Mesenchymal stem cell (in vitro differentiated cells and primary cell): ENCODE results near the gene CCDC88B.

Source experiments
- DNase-seq: peaks from one replicate; pipeline ENCODE4 v3.0.0-alpha.2; 2013
- H2AFZ ChIP-seq: one replicate; pipeline ENCODE4 v1.6.1; 2013; ENCODE audit warnings: low read depth, mild to moderate bottlenecking, control low read depth, inconsistent platforms, low read length, moderate library complexity
- H2AK5ac ChIP-seq: 2 replicates; pipeline ENCODE4 v1.6.1; 2013; ENCODE audit warnings: low read length, moderate library complexity, mild to moderate bottlenecking, inconsistent platforms; ENCODE audit not compliant: severe bottlenecking
- H2BK120ac ChIP-seq: one replicate; pipeline ENCODE4 v1.6.1; 2013; ENCODE audit warnings: low read depth, mild to moderate bottlenecking, inconsistent platforms, low read length, moderate library complexity
- H2BK12ac ChIP-seq, 2 experiments: one replicate each; pipeline ENCODE4 v1.6.1; 2013; ENCODE audit warnings: inconsistent platforms in 2 of 2, low read length in 2 of 2, mild to moderate bottlenecking in 2 of 2, moderate library complexity in 2 of 2, control low read depth in 1 of 2
- H2BK15ac ChIP-seq: one replicate; pipeline ENCODE4 v1.6.1; 2013; ENCODE audit warnings: mild to moderate bottlenecking, low read depth, inconsistent platforms; ENCODE audit not compliant: poor library complexity, severe bottlenecking
- H2BK5ac ChIP-seq: 2 replicates; pipeline ENCODE4 v1.6.1; 2013; ENCODE audit warnings: low read depth, mild to moderate bottlenecking, low read length, control low read depth, inconsistent platforms; ENCODE audit not compliant: poor library complexity, severe bottlenecking
- H3K14ac ChIP-seq, 2 experiments: one replicate each; pipeline ENCODE4 v1.6.1; 2013; ENCODE audit warnings: inconsistent platforms in 2 of 2, low read length in 2 of 2, control low read depth in 1 of 2, mild to moderate bottlenecking in 1 of 2, moderate library complexity in 1 of 2
- H3K18ac ChIP-seq, 2 experiments: one replicate each; pipeline ENCODE4 v1.6.1; 2013; ENCODE audit warnings: inconsistent platforms in 2 of 2, low read length in 2 of 2, control low read depth in 1 of 2, low read depth in 1 of 2, mild to moderate bottlenecking in 1 of 2
- H3K23ac ChIP-seq, 2 experiments: one replicate each; pipeline ENCODE4 v1.6.1; 2013; ENCODE audit warnings: inconsistent platforms in 2 of 2, low read length in 2 of 2, mild to moderate bottlenecking in 2 of 2, moderate library complexity in 2 of 2, control low read depth in 1 of 2
- H3K27ac ChIP-seq: 2 replicates; pipeline ENCODE4 v1.5.1; 2013; ENCODE audit warnings: mild to moderate bottlenecking, moderate library complexity, low read length, control low read depth, inconsistent platforms; ENCODE audit not compliant: poor library complexity, severe bottlenecking
- H3K27me3 ChIP-seq, 2 experiments: 2 replicates each; pipeline versions ENCODE4 v1.6.1 to v1.7.0; 2013; ENCODE audit warnings: low read length in 2 of 2, mild to moderate bottlenecking in 2 of 2, moderate library complexity in 2 of 2, control low read depth in 1 of 2, inconsistent platforms in 1 of 2; ENCODE audit not compliant: control insufficient read depth in 1 of 2, insufficient read depth in 1 of 2
- H3K36me3 ChIP-seq, 2 experiments: 2 replicates each; pipeline versions ENCODE4 v1.6.1 to v1.7.0; 2013; ENCODE audit warnings: low read length in 2 of 2, control low read depth in 1 of 2, inconsistent platforms in 1 of 2, low read depth in 1 of 2, mild to moderate bottlenecking in 1 of 2; ENCODE audit not compliant: insufficient read depth in 2 of 2, control insufficient read depth in 1 of 2
- H3K4ac ChIP-seq, 2 experiments: one replicate each; pipeline ENCODE4 v1.6.1; 2013; ENCODE audit warnings: inconsistent platforms in 2 of 2, low read length in 2 of 2, mild to moderate bottlenecking in 2 of 2, moderate library complexity in 2 of 2, control low read depth in 1 of 2, low read depth in 1 of 2
- H3K4me1 ChIP-seq: 2 replicates; pipeline ENCODE4 v1.6.1; 2013; ENCODE audit warnings: low read depth, low read length, control low read depth; ENCODE audit not compliant: control insufficient read depth, insufficient read depth
- H3K4me2 ChIP-seq: 2 replicates; pipeline ENCODE4 v1.6.1; 2013; ENCODE audit warnings: low read length, mild to moderate bottlenecking, inconsistent platforms; ENCODE audit not compliant: poor library complexity, severe bottlenecking
- H3K4me3 ChIP-seq, 2 experiments: 2 replicates each; pipeline versions ENCODE4 v1.5.1 to v1.7.0; 2013; ENCODE audit warnings: low read length in 2 of 2, mild to moderate bottlenecking in 2 of 2, control low read depth in 1 of 2, low read depth in 1 of 2; ENCODE audit not compliant: insufficient read depth in 1 of 2
- H3K79me1 ChIP-seq: replicated peaks from 2 replicates; pipeline ENCODE4 v1.6.1; 2013; ENCODE audit warnings: mild to moderate bottlenecking, control low read depth, low read length, inconsistent platforms; ENCODE audit not compliant: poor library complexity, severe bottlenecking
- H3K9ac ChIP-seq: 2 replicates; pipeline ENCODE4 v1.7.0; 2013; ENCODE audit warnings: mild to moderate bottlenecking, low read length, moderate library complexity
- H3K9me3 ChIP-seq: 2 replicates; pipeline ENCODE4 v1.7.0; 2013; ENCODE audit warnings: mild to moderate bottlenecking, low read length; ENCODE audit not compliant: control insufficient read depth
- H4K8ac ChIP-seq: one replicate; pipeline ENCODE4 v1.6.1; 2013; ENCODE audit warnings: inconsistent platforms, mild to moderate bottlenecking, low read length, moderate library complexity
- H4K91ac ChIP-seq: one replicate; pipeline ENCODE4 v1.6.1; 2013; ENCODE audit warnings: mild to moderate bottlenecking, low read length, inconsistent platforms
- WGBS: methylation state at CpG from one replicate; pipeline ENCODE4 v1.1.7; 2013; ENCODE audit warnings: mixed read lengths; 5-methylcytosine and 5-hydroxymethylcytosine counted together

The CCDC88B gene

DNA sequence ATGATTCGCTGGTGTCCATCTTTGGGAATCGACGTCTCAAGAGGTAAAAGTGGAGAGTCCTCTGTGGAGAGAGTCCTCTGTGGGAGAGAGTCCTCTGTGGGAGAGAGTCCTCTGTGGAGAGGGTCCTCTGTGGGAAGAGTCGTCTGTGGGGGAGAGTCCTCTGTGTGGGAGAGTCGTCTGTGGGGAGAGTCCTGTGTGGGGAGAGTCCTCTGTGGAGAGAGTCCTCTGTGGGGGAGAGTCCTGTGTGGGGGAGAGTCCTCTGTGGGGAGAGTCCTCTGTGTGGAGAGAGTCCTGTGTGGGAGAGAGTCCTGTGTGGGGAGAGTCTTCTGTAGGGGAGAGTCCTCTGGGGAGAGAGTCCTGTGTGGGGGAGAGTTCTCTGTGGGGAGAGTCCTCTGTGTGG, 19.0 kb upstream of the CCDC88B start:
- no peak overlapping the region for H3K9ac ChIP-seq
- no peaks in the 10 kb centered on the region for H3K9me3 ChIP-seq
- H3K4me1 ChIP-seq = peaks cover 36% of the 10 kb centered on the region
- no peak overlapping the region for H3K4ac ChIP-seq
- no peaks in the 10 kb centered on the region for H3K27me3 ChIP-seq
- no peak overlapping the region for H2BK12ac ChIP-seq
- 94% methylated on average over 5 of the region's 5 CpGs for WGBS
- H3K4me3 ChIP-seq = no peak overlapping the region
- H2AK5ac ChIP-seq = no peak overlapping the region
- no peak overlapping the region for H3K4me2 ChIP-seq
- no peak overlapping the region for H3K27ac ChIP-seq
- peaks cover 19% of the 10 kb centered on the region for H3K79me1 ChIP-seq
- no peak overlapping the region for H4K91ac ChIP-seq
- H4K8ac ChIP-seq = no peak overlapping the region
- H3K14ac ChIP-seq = no peak overlapping the region
- no peak for DNase-seq
- peak overlapping the region; percentile 34 for H2BK15ac ChIP-seq
- no peak overlapping the region for H3K23ac ChIP-seq
- H2AFZ ChIP-seq = no peak overlapping the region
- H3K36me3 ChIP-seq = peaks cover 42% of the 10 kb centered on the region in 2 experiments
- H2BK5ac ChIP-seq = no peak overlapping the region
- no peak overlapping the region for H2BK120ac ChIP-seq
- H3K18ac ChIP-seq = no peak overlapping the region

- Histone ChIP-seq H3K9ac (no peak overlapping the region), H2BK12ac (no peak overlapping the region), H4K8ac (no peak overlapping the region), H4K91ac (no peak overlapping the region), H2AFZ (no peak overlapping the region), H3K4ac (no peak overlapping the region), H3K14ac (no peak overlapping the region), H3K18ac (no peak overlapping the region), H3K27me3 (no peaks in the 10 kb centered on the region), H2BK120ac (no peak overlapping the region), H2AK5ac (no peak overlapping the region), H3K23ac (no peak overlapping the region), H3K4me3 (no peak overlapping the region), H2BK15ac (no peak overlapping the region), H3K27ac (no peak overlapping the region), H2BK5ac (no peak overlapping the region), H3K36me3 (peaks cover 37 to 39% of the 10 kb centered on the region in 2 experiments), H3K4me2 (no peak overlapping the region), H3K79me1 (peaks cover 19% of the 10 kb centered on the region), H3K4me1 (peaks cover 32% of the 10 kb centered on the region), H3K9me3 (no peaks in the 10 kb centered on the region)
- DNase-seq = peak; percentile 44
- WGBS = 81% methylated on average over 5 of the region's 5 CpGs
These were observed 18.5 kb upstream of the CCDC88B start for GRCh38 chr11:64321533-64321932.

DNA sequence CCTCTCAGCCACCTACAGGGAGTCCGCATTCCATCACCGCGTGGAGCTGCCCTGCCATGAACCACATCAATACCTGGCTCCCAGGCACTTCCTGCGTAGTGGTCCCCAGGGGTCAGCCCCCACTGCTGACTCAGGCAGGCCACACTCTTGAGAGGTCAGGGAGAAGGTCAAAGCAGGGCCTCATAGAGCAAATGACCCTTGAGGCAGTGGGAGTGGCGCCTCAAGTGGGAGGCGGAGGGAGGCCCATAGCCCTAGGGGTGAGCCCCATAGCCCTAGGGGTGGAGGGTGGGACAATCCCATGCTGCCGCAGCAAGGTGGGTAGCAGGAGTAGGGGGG, 17.1 kb upstream of the CCDC88B start:
- Histone ChIP-seq H3K36me3 (peaks cover 34 to 39% of the 10 kb centered on the region in 2 experiments), H2AK5ac (no peak overlapping the region), H3K4ac (no peak overlapping the region), H3K9me3 (peaks cover 3% of the 10 kb centered on the region), H3K4me1 (peaks cover 32% of the 10 kb centered on the region), H3K14ac (no peak overlapping the region), H3K23ac (no peak overlapping the region), H2AFZ (no peak overlapping the region), H2BK5ac (no peak overlapping the region), H2BK15ac (no peak overlapping the region), H4K8ac (no peak overlapping the region), H3K4me2 (no peak overlapping the region), H3K18ac (peak overlapping the region in 1 of 2 experiments; percentile 46), H3K79me1 (peaks cover 19% of the 10 kb centered on the region), H3K9ac (no peak overlapping the region), H2BK120ac (no peak overlapping the region), H3K27ac (no peak overlapping the region), H3K27me3 (no peaks in the 10 kb centered on the region), H3K4me3 (no peak overlapping the region), H4K91ac (peak overlapping the region; percentile 5), H2BK12ac (no peak overlapping the region)
- 60% methylated on average over 7 of the region's 7 CpGs for WGBS
- DNase-seq = no peak

DNA sequence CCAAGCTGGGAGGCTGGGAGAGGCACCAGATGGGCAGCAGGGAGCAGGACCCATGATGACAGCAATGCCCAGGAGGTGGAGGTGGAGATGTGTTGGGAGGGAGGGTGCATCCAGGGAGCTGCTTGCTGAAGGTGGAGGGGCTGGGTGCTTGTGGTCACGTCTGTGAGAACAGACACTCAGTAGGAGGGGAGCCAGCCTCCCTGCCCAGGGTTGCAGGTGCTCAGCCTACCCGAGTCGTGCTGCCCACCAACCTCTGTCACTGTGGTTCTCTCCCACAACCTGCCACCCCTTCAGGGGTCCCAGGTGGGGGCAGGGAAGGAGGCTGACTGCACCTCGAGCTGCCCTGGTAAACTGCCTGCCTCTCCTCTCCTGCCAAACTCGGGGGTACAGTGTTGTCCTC, 16.6 kb upstream of the CCDC88B start:
- DNase-seq = no peak
- Histone ChIP-seq H2BK12ac (no peak overlapping the region), H3K4ac (no peak overlapping the region), H2BK120ac (no peak overlapping the region), H3K4me3 (no peak overlapping the region), H3K9me3 (peaks cover 3% of the 10 kb centered on the region), H4K91ac (no peak overlapping the region), H3K9ac (no peak overlapping the region), H2BK15ac (no peak overlapping the region), H2AK5ac (no peak overlapping the region), H3K4me1 (peaks cover 32% of the 10 kb centered on the region), H3K79me1 (peaks cover 16% of the 10 kb centered on the region), H2AFZ (no peak overlapping the region), H4K8ac (no peak overlapping the region), H3K14ac (no peak overlapping the region), H3K18ac (no peak overlapping the region), H3K36me3 (peaks cover 34 to 39% of the 10 kb centered on the region in 2 experiments), H3K23ac (no peak overlapping the region), H3K27ac (no peak overlapping the region), H3K4me2 (no peak overlapping the region), H3K27me3 (no peaks in the 10 kb centered on the region), H2BK5ac (no peak overlapping the region)
- WGBS = 95% methylated on average over 4 of the region's 5 CpGs
